CD4-positive, CD25-positive, alpha-beta regulatory T cell (primary cell): ENCODE results near the gene EWSR1. TPM values are rescaled to one million over a fixed set of nuclear protein-coding genes. Genes with fewer than 3 reads are reported as not detected.
"Not testable (repeated sequence)": the region's sequence is repeated elsewhere in the genome, so short reads cannot be mapped to it uniquely, and the experiment has no call there.

Source experiments
- ATAC-seq, 2 donors: fragments of 150-1000 bp; cut with Tn5 transposase; one replicate each; pipeline ENCODE4 v1.10.0; 2021; ENCODE audit warnings: low read depth in 2 of 2, moderate number of reproducible peaks in 2 of 2, moderate library complexity in 1 of 2
- DNase-seq, 3 donors: peaks; one replicate each; pipeline versions ENCODE4 v3.0.0 to v3.0.0-alpha.2; 2012 to 2022; ENCODE audit warnings: mixed read lengths in 1 of 3
- H3K27ac ChIP-seq: one replicate; pipeline ENCODE4 v1.7.0; 2013; ENCODE audit warnings: mild to moderate bottlenecking, low read length; ENCODE audit not compliant: insufficient read depth, poor library complexity, severe bottlenecking
- H3K27me3 ChIP-seq: one replicate; pipeline ENCODE4 v1.7.0; 2013; ENCODE audit warnings: low read length; ENCODE audit not compliant: control insufficient read depth, insufficient read depth
- H3K36me3 ChIP-seq: one replicate; pipeline ENCODE4 v1.7.0; 2013; ENCODE audit warnings: mild to moderate bottlenecking, low read length, moderate library complexity; ENCODE audit not compliant: control insufficient read depth, insufficient read depth
- H3K4me1 ChIP-seq: 2 replicates; pipeline ENCODE4 v1.7.0; 2013; ENCODE audit warnings: mild to moderate bottlenecking, low read length; ENCODE audit not compliant: insufficient read depth, control insufficient read depth, poor library complexity, severe bottlenecking
- H3K4me3 ChIP-seq: one replicate; pipeline ENCODE4 v1.7.0; 2013; ENCODE audit warnings: low read depth, mild to moderate bottlenecking, low read length, moderate library complexity
- H3K9me3 ChIP-seq, 2 experiments: 1 replicate in 1 of 2; 2 replicates in 1 of 2; pipeline ENCODE4 v1.7.0; 2013; ENCODE audit warnings: low read length in 2 of 2, mild to moderate bottlenecking in 1 of 2, moderate library complexity in 1 of 2; ENCODE audit not compliant: control insufficient read depth in 2 of 2
- H3K27ac Mint-ChIP-seq, 3 donors: one replicate each; pipeline ENCODE4 v1.8.0; 2020 to 2022; ENCODE audit warnings: mild to moderate bottlenecking in 3 of 3, mixed read lengths in 3 of 3, moderate library complexity in 2 of 3
- H3K27me3 Mint-ChIP-seq: one replicate; pipeline ENCODE4 v1.8.0; 2022; ENCODE audit warnings: mild to moderate bottlenecking, mixed read lengths
- H3K36me3 Mint-ChIP-seq: one replicate; pipeline ENCODE4 v1.8.0; 2020; ENCODE audit warnings: mixed read lengths
- H3K4me1 Mint-ChIP-seq, 4 donors: one replicate each; pipeline ENCODE4 v1.8.0; 2020 to 2022; ENCODE audit warnings: mixed read lengths in 4 of 4, mild to moderate bottlenecking in 1 of 4
- H3K4me3 Mint-ChIP-seq, 4 donors: one replicate each; pipeline ENCODE4 v1.8.0; 2020 to 2022; ENCODE audit warnings: mild to moderate bottlenecking in 4 of 4, mixed read lengths in 4 of 4, moderate library complexity in 3 of 4
- H3K9me3 Mint-ChIP-seq, 7 donors: one replicate each; pipeline ENCODE4 v1.8.0; 2020 to 2022; ENCODE audit warnings: mixed read lengths in 7 of 7, mild to moderate bottlenecking in 3 of 7, moderate library complexity in 2 of 7
- polyA plus RNA-seq, 4 donors: library from polyadenylated mRNA; unstranded; fragments of 300-500 nt; fragmentation: Illumina TruSeq; gene quantifications; one replicate each; pipeline ENCODE4 v1.2.3, GENCODE V29; 2021
- total RNA-seq: library from RNA; stranded (reverse); gene quantifications from one replicate; pipeline ENCODE4 v1.2.3, GENCODE V29; 2022

EWSR1 gene
- total and polyA plus RNA-seq, 5 donors from 2014 or later, result 175 to 338 (median 198) TPM

GRCh38 chr22:29226351-29226981 is 41.6 kb upstream of the EWSR1 start:
- no peak for DNase-seq
- H3K4me1 Mint-ChIP-seq, result no peaks in the 10 kb centered on the region
- H3K4me3 ChIP-seq, result no peak overlapping the region
- H3K4me3 Mint-ChIP-seq, result no peak overlapping the region
- H3K27ac Mint-ChIP-seq, result no peak overlapping the region
- H3K27me3 ChIP-seq, result no peaks in the 10 kb centered on the region
- ATAC-seq, result no peak
- H3K27ac ChIP-seq, result no peak overlapping the region
- no peaks in the 10 kb centered on the region for H3K9me3 Mint-ChIP-seq
- peaks cover 4% of the 10 kb centered on the region for H3K27me3 Mint-ChIP-seq
- no peaks in the 10 kb centered on the region for H3K36me3 ChIP-seq
- H3K36me3 Mint-ChIP-seq, result no peaks in the 10 kb centered on the region
- H3K9me3 ChIP-seq, result no peaks in the 10 kb centered on the region
- H3K4me1 ChIP-seq, result no peaks in the 10 kb centered on the region

GRCh38 chr22:29230972-29231875 is 36.8 kb upstream of the EWSR1 start:
- Mint-ChIP-seq H3K36me3 (peaks cover 4% of the 10 kb centered on the region), H3K4me1 (peaks cover 0 to 5% (median 0%) of the 10 kb centered on the region in 4 donors), H3K27me3 (peaks cover 9% of the 10 kb centered on the region), H3K4me3 (no peak overlapping the region), H3K9me3 (peaks cover 0 to 5% (median 0%) of the 10 kb centered on the region in 7 donors), H3K27ac (no peak overlapping the region)
- Histone ChIP-seq H3K4me1 (no peaks in the 10 kb centered on the region), H3K27me3 (no peaks in the 10 kb centered on the region), H3K4me3 (no peak overlapping the region), H3K27ac (no peak overlapping the region), H3K9me3 (no peaks in the 10 kb centered on the region), H3K36me3 (no peaks in the 10 kb centered on the region)
- ATAC-seq (no peak), DNase-seq (no peak)

- H3K27me3 ChIP-seq, result no peaks in the 10 kb centered on the region
- Mint-ChIP-seq H3K27me3 (peaks cover 10% of the 10 kb centered on the region), H3K9me3 (peaks cover 0 to 5% (median 0%) of the 10 kb centered on the region in 7 donors), H3K27ac (no peak overlapping the region), H3K36me3 (peaks cover 4% of the 10 kb centered on the region), H3K4me3 (no peak overlapping the region), H3K4me1 (peaks cover 0 to 5% (median 0%) of the 10 kb centered on the region in 4 donors)
- no peaks in the 10 kb centered on the region for H3K36me3 ChIP-seq
- no peaks in the 10 kb centered on the region for H3K4me1 ChIP-seq
- H3K27ac ChIP-seq, result no peak overlapping the region
- DNase-seq (no peak), ATAC-seq (no peak)
- H3K4me3 ChIP-seq, result no peak overlapping the region
- no peaks in the 10 kb centered on the region for H3K9me3 ChIP-seq
Observed at GRCh38 chr22:29231971-29232959, 35.8 kb upstream of the EWSR1 start.

GRCh38 chr22:29233277-29233877 is 34.7 kb upstream of the EWSR1 start:
- H3K36me3 ChIP-seq, result no peaks in the 10 kb centered on the region
- Mint-ChIP-seq H3K27ac (no peak overlapping the region), H3K4me1 (peaks cover 0 to 5% (median 0%) of the 10 kb centered on the region in 4 donors), H3K4me3 (no peak overlapping the region), H3K9me3 (peaks cover 0 to 5% (median 0%) of the 10 kb centered on the region in 7 donors), H3K27me3 (peaks cover 10% of the 10 kb centered on the region), H3K36me3 (peaks cover 4% of the 10 kb centered on the region)
- DNase-seq (no peak), ATAC-seq (no peak)
- H3K27me3 ChIP-seq, result no peaks in the 10 kb centered on the region
- H3K4me3 ChIP-seq, result no peak overlapping the region
- no peak overlapping the region for H3K27ac ChIP-seq
- H3K4me1 ChIP-seq, result no peaks in the 10 kb centered on the region
- H3K9me3 ChIP-seq, result no peaks in the 10 kb centered on the region

- DNase-seq, H3K4me1 ChIP-seq, H3K27me3 ChIP-seq, H3K4me3 ChIP-seq, H3K36me3 Mint-ChIP-seq, H3K27ac ChIP-seq, ATAC-seq, H3K4me3 Mint-ChIP-seq, H3K4me1 Mint-ChIP-seq, H3K36me3 ChIP-seq, H3K27ac Mint-ChIP-seq: not testable (repeated sequence)
- peaks cover 6 to 12% of the 10 kb centered on the region in 2 experiments for H3K9me3 ChIP-seq
- Mint-ChIP-seq H3K9me3 (peaks cover 0 to 26% (median 6%) of the 10 kb centered on the region in 7 donors), H3K27me3 (peaks cover 24% of the 10 kb centered on the region)
Observed at GRCh38 chr22:29240481-29240880, 27.6 kb upstream of the EWSR1 start.

- Mint-ChIP-seq H3K4me3 (no peak overlapping the region), H3K4me1 (no peaks in the 10 kb centered on the region), H3K36me3 (no peaks in the 10 kb centered on the region), H3K27me3 (peaks cover 22% of the 10 kb centered on the region), H3K27ac (no peak overlapping the region), H3K9me3 (peaks cover 0 to 22% (median 4%) of the 10 kb centered on the region in 7 donors)
- no peaks in the 10 kb centered on the region for H3K4me1 ChIP-seq
- H3K27me3 ChIP-seq, result peaks cover 8% of the 10 kb centered on the region
- H3K9me3 ChIP-seq, result peaks cover 6 to 12% of the 10 kb centered on the region in 2 experiments
- H3K4me3 ChIP-seq, result no peak overlapping the region
- H3K36me3 ChIP-seq, result no peaks in the 10 kb centered on the region
- DNase-seq (no peak), ATAC-seq (no peak)
- H3K27ac ChIP-seq, result no peak overlapping the region
Observed at GRCh38 chr22:29243874-29244446, 24.1 kb upstream of the EWSR1 start.
